HEK293 (cell line): ENCODE measurements around the gene C5.

Experiments
- CTCF ChIA-PET: fragments of 350-600 bp; formaldehyde crosslinking; extraction: SDS; loops from one replicate; lab custom pipeline; 2021; ENCODE audit warnings: antibody characterized with exemption; lab: Yijun Ruan, JAX
- POLR2A ChIA-PET: fragments of 300-600 bp; formaldehyde crosslinking; extraction: SDS; loops from one replicate; lab custom pipeline; 2020; ENCODE audit warnings: antibody characterized with exemption, inconsistent platforms; lab: Yijun Ruan, JAX
- H3K27ac ChIP-seq: fragments of 200-500 bp; sonication (Bioruptor generic); 2 replicates; pipeline ENCODE4 v1.5.1; 2014; ENCODE audit warnings: low read depth, low read length, control low read depth, inconsistent platforms; ENCODE audit errors: extremely low read depth
- H3K36me3 ChIP-seq, 2 experiments: fragments of 200-500 bp in 1 of 2; sonication (Bioruptor generic) in 1 of 2; 1 replicate in 1 of 2; 2 replicates in 1 of 2; pipeline ENCODE4 v1.5.1; 2014 to 2017; ENCODE audit warnings: inconsistent platforms in 2 of 2, low read length in 2 of 2; ENCODE audit not compliant: control insufficient read depth in 2 of 2, insufficient read depth in 1 of 2
- H3K4me1 ChIP-seq: fragments of 200-500 bp; sonication (Bioruptor generic); 2 replicates; pipeline ENCODE4 v1.5.1; 2014; ENCODE audit warnings: mild to moderate bottlenecking, low read length, inconsistent platforms; ENCODE audit not compliant: control insufficient read depth, insufficient read depth
- H3K4me3 ChIP-seq: 2 replicates; pipeline ENCODE4 v1.5.1; 2011; ENCODE audit warnings: low read depth, mild to moderate bottlenecking, control low read depth, low read length, moderate library complexity
- H3K9me3 ChIP-seq: fragments of 200-500 bp; sonication (Bioruptor generic); 2 replicates; pipeline ENCODE4 v1.5.1; 2014; ENCODE audit warnings: low read depth, low read length, inconsistent platforms; ENCODE audit not compliant: control insufficient read depth, insufficient read depth
- GLI4 ChIP-seq: fragments of 450-650 bp; formaldehyde crosslinking; IDR thresholded peaks from 2 replicates; pipeline ENCODE4 v1.5.1; 2016; ENCODE audit warnings: missing biosample characterization, missing genetic modification characterization
- IKZF3 ChIP-seq: fragments of 450-650 bp; IDR thresholded peaks from 2 replicates; pipeline ENCODE4 v1.5.0; 2018; ENCODE audit warnings: missing biosample characterization, mild to moderate bottlenecking, missing genetic modification characterization, moderate library complexity
- KLF7 ChIP-seq: fragments of 450-650 bp; formaldehyde crosslinking; IDR thresholded peaks from 2 replicates; pipeline ENCODE4 v1.5.1; 2016; ENCODE audit warnings: missing biosample characterization, missing genetic modification characterization, borderline replicate concordance
- KLF9 ChIP-seq: fragments of 450-650 bp; formaldehyde crosslinking; IDR thresholded peaks from 2 replicates; pipeline ENCODE4 v1.5.1; 2016; ENCODE audit warnings: missing biosample characterization, missing genetic modification characterization, low read depth
- OVOL3 ChIP-seq: fragments of 450-650 bp; formaldehyde crosslinking; IDR thresholded peaks from 2 replicates; pipeline ENCODE4 v1.5.1; 2016; ENCODE audit warnings: missing biosample characterization, missing genetic modification characterization
- SALL2 ChIP-seq: fragments of 450-650 bp; formaldehyde crosslinking; IDR thresholded peaks from 2 replicates; pipeline ENCODE4 v1.5.0; 2017; ENCODE audit warnings: missing biosample characterization, mild to moderate bottlenecking, missing genetic modification characterization, borderline replicate concordance
- SP2 ChIP-seq: fragments of 450-650 bp; formaldehyde crosslinking; IDR thresholded peaks from 2 replicates; pipeline ENCODE4 v1.5.1; 2016; ENCODE audit warnings: missing biosample characterization, missing genetic modification characterization
- ZBTB21 ChIP-seq: fragments of 450-650 bp; formaldehyde crosslinking; IDR thresholded peaks from 2 replicates; pipeline ENCODE4 v1.5.1; 2017; ENCODE audit warnings: missing biosample characterization, missing genetic modification characterization
- ZNF114 ChIP-seq: fragments of 450-650 bp; formaldehyde crosslinking; IDR thresholded peaks from 2 replicates; pipeline ENCODE4 v1.5.0; 2017; ENCODE audit warnings: missing biosample characterization, missing genetic modification characterization
- ZNF175 ChIP-seq: fragments of 450-650 bp; formaldehyde crosslinking; IDR thresholded peaks from 2 replicates; pipeline ENCODE4 v1.5.1; 2016; ENCODE audit warnings: missing biosample characterization, missing genetic modification characterization
- ZNF202 ChIP-seq: fragments of 450-650 bp; formaldehyde crosslinking; IDR thresholded peaks from 2 replicates; pipeline ENCODE4 v1.5.1; 2016; ENCODE audit warnings: missing biosample characterization, missing genetic modification characterization, borderline replicate concordance
- ZNF23 ChIP-seq: fragments of 450-650 bp; formaldehyde crosslinking; IDR thresholded peaks from 2 replicates; pipeline ENCODE4 v1.5.1; 2016; ENCODE audit warnings: missing biosample characterization, missing genetic modification characterization, borderline replicate concordance
- ZNF24 ChIP-seq: fragments of 450-650 bp; formaldehyde crosslinking; IDR thresholded peaks from 2 replicates; pipeline ENCODE4 v1.5.1; 2016; ENCODE audit warnings: missing biosample characterization, missing genetic modification characterization
- ZNF350 ChIP-seq: fragments of 450-650 bp; formaldehyde crosslinking; IDR thresholded peaks from 2 replicates; pipeline ENCODE4 v1.5.0; 2017; ENCODE audit warnings: missing biosample characterization, mild to moderate bottlenecking, missing genetic modification characterization
- ZNF394 ChIP-seq: fragments of 450-650 bp; formaldehyde crosslinking; IDR thresholded peaks from 2 replicates; pipeline ENCODE4 v1.5.1; 2016; ENCODE audit warnings: missing biosample characterization, missing genetic modification characterization, mild to moderate bottlenecking, moderate library complexity, borderline replicate concordance
- ZNF48 ChIP-seq: fragments of 450-650 bp; formaldehyde crosslinking; IDR thresholded peaks from 2 replicates; pipeline ENCODE4 v1.5.1; 2016; ENCODE audit warnings: missing biosample characterization, missing genetic modification characterization
- ZNF791 ChIP-seq: fragments of 450-650 bp; formaldehyde crosslinking; IDR thresholded peaks from 2 replicates; pipeline ENCODE4 v1.5.1; 2016; ENCODE audit warnings: missing biosample characterization, missing genetic modification characterization
- TF ChIP-seq, protein P1 (sequence below): fragments of 450-650 bp; formaldehyde crosslinking; IDR thresholded peaks from 2 replicates; pipeline ENCODE4 v1.5.1; 2016; ENCODE audit warnings: missing biosample characterization, missing genetic modification characterization
- TF ChIP-seq, protein P2 (sequence below): fragments of 450-650 bp; formaldehyde crosslinking; IDR thresholded peaks from 2 replicates; pipeline ENCODE4 v1.5.1; 2017; ENCODE audit warnings: missing biosample characterization, missing genetic modification characterization
- TF ChIP-seq, protein P3 (sequence below): fragments of 450-650 bp; formaldehyde crosslinking; IDR thresholded peaks from 2 replicates; pipeline ENCODE4 v1.5.1; 2016; ENCODE audit warnings: missing biosample characterization, missing genetic modification characterization
- TF ChIP-seq, protein P4 (sequence below): fragments of 450-650 bp; formaldehyde crosslinking; IDR thresholded peaks from 2 replicates; pipeline ENCODE4 v1.5.1; 2016; ENCODE audit warnings: missing biosample characterization, missing genetic modification characterization, borderline replicate concordance

C5 gene

DNA sequence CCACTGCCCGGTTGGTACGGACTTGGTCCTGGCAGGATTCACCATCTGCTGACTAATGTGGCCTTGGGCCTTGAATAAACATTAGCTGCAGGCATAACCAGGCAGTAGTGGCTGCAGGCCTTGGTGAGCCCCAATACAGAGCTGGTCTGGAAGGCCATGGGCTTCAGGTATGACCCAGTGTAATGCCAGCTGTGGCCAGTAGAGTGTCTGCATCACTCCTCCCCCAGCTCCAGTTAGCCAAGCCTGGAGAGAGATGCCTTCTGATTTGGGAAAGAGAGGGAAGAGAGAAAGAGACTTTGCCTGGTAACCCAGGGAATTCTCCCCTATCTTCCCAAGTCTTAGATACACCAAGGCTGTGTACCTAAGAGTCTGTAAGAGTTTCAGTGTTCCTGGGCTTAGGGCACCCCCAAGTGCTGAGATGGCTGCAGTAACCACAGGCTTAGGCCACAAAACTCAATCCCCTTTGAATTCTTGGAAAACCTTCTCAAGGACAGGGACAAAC lies 5.6 kb upstream of the C5 start:
- H3K27ac ChIP-seq: no peak overlapping the region
- no peaks in the 10 kb centered on the region for H3K36me3 ChIP-seq
- no peaks in the 10 kb centered on the region for H3K9me3 ChIP-seq
- ChIA-PET CTCF (interaction anchor here (0.5 to 1.9 kb wide), 7 partner anchors 10 to 300 kb away, joined by 3 to 9 read pairs (median 4); no protein-coding TSS in a partner anchor), POLR2A (no interaction called here)
- H3K4me3 ChIP-seq: no peak overlapping the region
- TF ChIP-seq ZNF24 (no peak), ZNF175 (tag by site-specific recombination) (no peak), ZNF202 (tag by site-specific recombination) (no peak), SALL2 (tag by site-specific recombination) (no peak), ZNF350 (tag by site-specific recombination) (no peak), KLF9 (tag by site-specific recombination) (no peak), GLI4 (no peak), SP2 (tag by site-specific recombination) (no peak)
- TF ChIP-seq, protein P1, sequence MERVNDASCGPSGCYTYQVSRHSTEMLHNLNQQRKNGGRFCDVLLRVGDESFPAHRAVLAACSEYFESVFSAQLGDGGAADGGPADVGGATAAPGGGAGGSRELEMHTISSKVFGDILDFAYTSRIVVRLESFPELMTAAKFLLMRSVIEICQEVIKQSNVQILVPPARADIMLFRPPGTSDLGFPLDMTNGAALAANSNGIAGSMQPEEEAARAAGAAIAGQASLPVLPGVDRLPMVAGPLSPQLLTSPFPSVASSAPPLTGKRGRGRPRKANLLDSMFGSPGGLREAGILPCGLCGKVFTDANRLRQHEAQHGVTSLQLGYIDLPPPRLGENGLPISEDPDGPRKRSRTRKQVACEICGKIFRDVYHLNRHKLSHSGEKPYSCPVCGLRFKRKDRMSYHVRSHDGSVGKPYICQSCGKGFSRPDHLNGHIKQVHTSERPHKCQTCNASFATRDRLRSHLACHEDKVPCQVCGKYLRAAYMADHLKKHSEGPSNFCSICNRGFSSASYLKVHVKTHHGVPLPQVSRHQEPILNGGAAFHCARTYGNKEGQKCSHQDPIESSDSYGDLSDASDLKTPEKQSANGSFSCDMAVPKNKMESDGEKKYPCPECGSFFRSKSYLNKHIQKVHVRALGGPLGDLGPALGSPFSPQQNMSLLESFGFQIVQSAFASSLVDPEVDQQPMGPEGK: no peak
- TF ChIP-seq, protein P2, sequence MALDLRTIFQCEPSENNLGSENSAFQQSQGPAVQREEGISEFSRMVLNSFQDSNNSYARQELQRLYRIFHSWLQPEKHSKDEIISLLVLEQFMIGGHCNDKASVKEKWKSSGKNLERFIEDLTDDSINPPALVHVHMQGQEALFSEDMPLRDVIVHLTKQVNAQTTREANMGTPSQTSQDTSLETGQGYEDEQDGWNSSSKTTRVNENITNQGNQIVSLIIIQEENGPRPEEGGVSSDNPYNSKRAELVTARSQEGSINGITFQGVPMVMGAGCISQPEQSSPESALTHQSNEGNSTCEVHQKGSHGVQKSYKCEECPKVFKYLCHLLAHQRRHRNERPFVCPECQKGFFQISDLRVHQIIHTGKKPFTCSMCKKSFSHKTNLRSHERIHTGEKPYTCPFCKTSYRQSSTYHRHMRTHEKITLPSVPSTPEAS (tag by site-specific recombination): no peak
- H3K4me1 ChIP-seq: no peaks in the 10 kb centered on the region

DNA sequence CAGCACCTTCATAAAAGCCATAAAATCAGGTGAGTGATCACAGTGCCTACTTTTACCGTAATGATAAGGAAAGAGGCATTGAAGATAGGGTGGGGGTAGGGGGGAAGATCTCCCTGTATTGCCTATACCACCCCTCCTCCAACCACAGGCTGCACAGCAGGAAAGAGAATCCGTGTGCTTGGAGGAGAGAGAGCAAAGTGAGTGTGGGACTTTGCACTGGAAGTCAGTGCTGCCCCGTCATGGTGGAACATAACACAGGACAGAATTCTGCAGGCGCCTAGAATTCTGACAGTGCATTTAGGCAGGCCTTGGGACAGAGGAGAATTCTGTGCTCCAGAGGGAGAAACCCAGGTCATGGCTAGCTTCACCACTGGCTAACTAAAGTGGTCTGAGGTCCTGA lies 3.5 kb upstream of the C5 start:
- no peak overlapping the region for H3K4me3 ChIP-seq
- H3K36me3 ChIP-seq: no peaks in the 10 kb centered on the region
- ChIA-PET CTCF (interaction anchor here (0.7 kb wide), 1 partner anchor 54 kb away, joined by 3 read pairs; no protein-coding TSS in a partner anchor), POLR2A (no interaction called here)
- TF ChIP-seq SP2 (tag by site-specific recombination): no peak
- no peak for TF ChIP-seq KLF7 (tag by site-specific recombination)
- no peak for TF ChIP-seq IKZF3 (tag by site-specific recombination)
- no peak for TF ChIP-seq ZNF394
- no peak for TF ChIP-seq ZNF48 (tag by site-specific recombination)
- no peak for TF ChIP-seq ZNF791 (tag by site-specific recombination)
- no peak for TF ChIP-seq ZNF114 (tag by site-specific recombination)
- TF ChIP-seq, protein P3, sequence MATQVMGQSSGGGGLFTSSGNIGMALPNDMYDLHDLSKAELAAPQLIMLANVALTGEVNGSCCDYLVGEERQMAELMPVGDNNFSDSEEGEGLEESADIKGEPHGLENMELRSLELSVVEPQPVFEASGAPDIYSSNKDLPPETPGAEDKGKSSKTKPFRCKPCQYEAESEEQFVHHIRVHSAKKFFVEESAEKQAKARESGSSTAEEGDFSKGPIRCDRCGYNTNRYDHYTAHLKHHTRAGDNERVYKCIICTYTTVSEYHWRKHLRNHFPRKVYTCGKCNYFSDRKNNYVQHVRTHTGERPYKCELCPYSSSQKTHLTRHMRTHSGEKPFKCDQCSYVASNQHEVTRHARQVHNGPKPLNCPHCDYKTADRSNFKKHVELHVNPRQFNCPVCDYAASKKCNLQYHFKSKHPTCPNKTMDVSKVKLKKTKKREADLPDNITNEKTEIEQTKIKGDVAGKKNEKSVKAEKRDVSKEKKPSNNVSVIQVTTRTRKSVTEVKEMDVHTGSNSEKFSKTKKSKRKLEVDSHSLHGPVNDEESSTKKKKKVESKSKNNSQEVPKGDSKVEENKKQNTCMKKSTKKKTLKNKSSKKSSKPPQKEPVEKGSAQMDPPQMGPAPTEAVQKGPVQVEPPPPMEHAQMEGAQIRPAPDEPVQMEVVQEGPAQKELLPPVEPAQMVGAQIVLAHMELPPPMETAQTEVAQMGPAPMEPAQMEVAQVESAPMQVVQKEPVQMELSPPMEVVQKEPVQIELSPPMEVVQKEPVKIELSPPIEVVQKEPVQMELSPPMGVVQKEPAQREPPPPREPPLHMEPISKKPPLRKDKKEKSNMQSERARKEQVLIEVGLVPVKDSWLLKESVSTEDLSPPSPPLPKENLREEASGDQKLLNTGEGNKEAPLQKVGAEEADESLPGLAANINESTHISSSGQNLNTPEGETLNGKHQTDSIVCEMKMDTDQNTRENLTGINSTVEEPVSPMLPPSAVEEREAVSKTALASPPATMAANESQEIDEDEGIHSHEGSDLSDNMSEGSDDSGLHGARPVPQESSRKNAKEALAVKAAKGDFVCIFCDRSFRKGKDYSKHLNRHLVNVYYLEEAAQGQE (tag by site-specific recombination): no peak
- TF ChIP-seq ZNF23 (tag by site-specific recombination): no peak
- TF ChIP-seq, protein P4, sequence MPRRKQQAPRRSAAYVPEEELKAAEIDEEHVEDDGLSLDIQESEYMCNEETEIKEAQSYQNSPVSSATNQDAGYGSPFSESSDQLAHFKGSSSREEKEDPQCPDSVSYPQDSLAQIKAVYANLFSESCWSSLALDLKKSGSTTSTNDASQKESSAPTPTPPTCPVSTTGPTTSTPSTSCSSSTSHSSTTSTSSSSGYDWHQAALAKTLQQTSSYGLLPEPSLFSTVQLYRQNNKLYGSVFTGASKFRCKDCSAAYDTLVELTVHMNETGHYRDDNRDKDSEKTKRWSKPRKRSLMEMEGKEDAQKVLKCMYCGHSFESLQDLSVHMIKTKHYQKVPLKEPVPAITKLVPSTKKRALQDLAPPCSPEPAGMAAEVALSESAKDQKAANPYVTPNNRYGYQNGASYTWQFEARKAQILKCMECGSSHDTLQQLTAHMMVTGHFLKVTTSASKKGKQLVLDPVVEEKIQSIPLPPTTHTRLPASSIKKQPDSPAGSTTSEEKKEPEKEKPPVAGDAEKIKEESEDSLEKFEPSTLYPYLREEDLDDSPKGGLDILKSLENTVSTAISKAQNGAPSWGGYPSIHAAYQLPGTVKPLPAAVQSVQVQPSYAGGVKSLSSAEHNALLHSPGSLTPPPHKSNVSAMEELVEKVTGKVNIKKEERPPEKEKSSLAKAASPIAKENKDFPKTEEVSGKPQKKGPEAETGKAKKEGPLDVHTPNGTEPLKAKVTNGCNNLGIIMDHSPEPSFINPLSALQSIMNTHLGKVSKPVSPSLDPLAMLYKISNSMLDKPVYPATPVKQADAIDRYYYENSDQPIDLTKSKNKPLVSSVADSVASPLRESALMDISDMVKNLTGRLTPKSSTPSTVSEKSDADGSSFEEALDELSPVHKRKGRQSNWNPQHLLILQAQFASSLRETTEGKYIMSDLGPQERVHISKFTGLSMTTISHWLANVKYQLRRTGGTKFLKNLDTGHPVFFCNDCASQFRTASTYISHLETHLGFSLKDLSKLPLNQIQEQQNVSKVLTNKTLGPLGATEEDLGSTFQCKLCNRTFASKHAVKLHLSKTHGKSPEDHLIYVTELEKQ (tag by site-specific recombination): no peak
- no peak for TF ChIP-seq OVOL3
- TF ChIP-seq ZBTB21: no peak
- no peaks in the 10 kb centered on the region for H3K9me3 ChIP-seq
- H3K4me1 ChIP-seq: no peaks in the 10 kb centered on the region
- H3K27ac ChIP-seq: no peak overlapping the region
